Testis (tissue), 2 donors: ENCODE measurements around the gene TNFAIP8.

Experiments
- CTCF ChIP-seq, 3 experiments: fragments of 450-650 bp in 2 of 3; fragments of 200-600 bp in 1 of 3; sonication (generic) in 1 of 3; IDR thresholded peaks; one replicate each; pipeline ENCODE4 v1.5.1; 2016 to 2019; ENCODE audit warnings: antibody characterized with exemption in 3 of 3, mild to moderate bottlenecking in 2 of 3, moderate library complexity in 1 of 3
- POLR2A ChIP-seq: fragments of 450-650 bp; IDR thresholded peaks from one replicate; pipeline ENCODE4 v1.6.1; 2017; ENCODE audit warnings: antibody characterized with exemption, mild to moderate bottlenecking, moderate library complexity

DNA sequence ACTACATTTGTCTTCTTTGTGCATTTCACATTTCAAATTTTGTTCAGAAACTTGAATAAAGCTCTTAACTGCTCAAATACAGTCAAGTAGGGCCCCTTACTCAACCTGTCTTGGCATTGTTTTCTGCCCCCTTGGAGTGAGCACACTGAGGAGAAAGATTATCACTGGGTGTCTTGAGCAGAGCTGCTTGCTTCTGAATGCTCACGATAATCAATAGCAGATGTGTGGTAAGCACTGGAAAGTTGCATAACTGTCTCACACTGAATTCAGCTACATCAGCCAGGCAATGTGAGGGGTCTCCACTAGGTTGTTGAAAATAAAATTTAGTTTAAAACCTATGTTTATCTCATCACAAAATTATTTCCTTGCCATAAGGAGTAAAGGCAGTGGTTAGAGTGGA, 7.8 kb upstream of the TNFAIP8 start:
- no peak for TF ChIP-seq CTCF (IDR thresholded peaks at IDR 0.05)
- no peak for TF ChIP-seq POLR2A
